Stimulated activated CD8-positive, alpha-beta memory T cell treated with anti-CD3 and anti-CD28 coated beads, Interleukin-4, amount 100 ng/mL, for 48 hours (primary cell): ENCODE data around the gene DHTKD1.
"Not testable (repeated sequence)": the region's sequence is repeated elsewhere in the genome, so short reads cannot be mapped to it uniquely, and the experiment has no call there.

Experiments
- DNase-seq: peaks from one replicate; pipeline ENCODE4 v3.0.0-alpha.2; 2020

DHTKD1 gene

DNA sequence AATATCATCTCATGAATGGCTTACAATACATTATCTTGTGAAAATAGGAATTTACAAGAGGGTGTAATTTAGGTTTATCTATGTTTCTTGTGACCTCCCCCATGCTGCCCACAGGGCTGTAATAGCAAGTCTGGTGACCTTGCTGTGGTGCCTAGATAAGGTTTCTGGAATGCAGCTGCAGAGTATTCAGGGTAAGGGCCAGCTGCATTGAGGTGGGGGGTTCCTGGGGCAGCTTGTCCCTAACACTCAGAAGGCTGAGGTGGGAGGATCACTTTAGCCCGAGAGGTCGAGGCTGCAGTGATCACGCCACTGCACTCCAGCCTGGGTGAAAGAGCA, 5.3 kb upstream of the DHTKD1 start:
- no peak for DNase-seq

DNA sequence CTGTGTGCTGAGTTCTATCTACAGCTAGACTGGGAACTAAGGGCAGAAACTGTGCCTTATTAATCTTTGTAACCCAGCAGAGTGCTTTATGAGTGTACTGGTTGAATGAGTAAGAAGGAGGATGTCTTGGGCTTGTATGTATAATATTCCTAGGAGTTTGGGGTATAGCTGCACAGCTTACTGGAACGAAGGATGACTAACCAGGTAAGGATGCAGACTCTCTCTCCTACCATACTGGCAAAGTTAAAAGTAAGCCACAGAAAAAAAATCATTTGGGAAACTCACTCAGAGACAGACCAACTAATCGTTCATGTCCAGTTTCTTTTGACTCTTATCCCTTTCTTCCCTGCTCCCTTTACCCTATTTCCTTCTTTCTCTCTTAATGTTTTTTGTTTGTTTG, 1.4 kb upstream of the DHTKD1 start:
- no peak for DNase-seq

DNA sequence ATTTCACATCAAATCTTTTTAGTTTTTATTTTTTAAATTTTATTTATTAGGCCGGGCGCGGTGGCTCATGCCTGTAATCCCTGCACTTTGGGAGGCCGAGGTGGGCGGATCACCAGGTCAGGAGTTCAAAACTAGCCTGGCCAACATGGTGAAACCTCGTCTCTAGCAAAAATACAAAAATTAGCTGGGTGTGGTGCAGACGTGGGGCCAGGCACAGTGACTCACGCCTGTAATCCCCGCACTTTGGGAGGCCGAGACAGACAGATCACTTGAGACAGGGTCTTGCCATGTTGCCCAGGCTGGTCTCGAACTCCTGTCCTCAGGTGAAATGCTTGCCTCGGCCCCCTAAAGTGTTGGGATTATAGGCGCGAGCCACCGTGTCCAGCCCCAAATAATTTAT, 2.7 kb downstream of the DHTKD1 start:
- DNase-seq: not testable (repeated sequence)

DNA sequence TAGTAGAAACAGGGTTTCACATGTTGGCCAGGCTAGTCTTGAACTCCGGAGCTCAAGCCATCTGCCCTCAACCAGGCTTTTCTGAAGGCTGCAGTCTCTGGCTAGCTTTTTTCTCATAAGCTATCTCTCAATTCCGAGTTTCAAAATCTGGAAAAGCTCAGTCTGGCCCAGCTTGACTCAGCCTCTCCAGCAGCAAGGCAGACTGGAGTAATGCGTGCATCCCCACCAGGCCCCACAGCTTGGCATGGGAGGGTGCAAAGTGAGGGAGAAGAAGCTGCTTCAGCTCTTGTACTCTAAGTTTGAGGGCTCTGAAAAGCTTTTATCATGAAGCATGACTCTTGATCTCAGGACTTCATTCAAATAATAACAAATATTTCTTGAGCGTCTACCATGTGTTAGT, 4.8 kb downstream of the DHTKD1 start:
- DNase-seq: no peak

DNA sequence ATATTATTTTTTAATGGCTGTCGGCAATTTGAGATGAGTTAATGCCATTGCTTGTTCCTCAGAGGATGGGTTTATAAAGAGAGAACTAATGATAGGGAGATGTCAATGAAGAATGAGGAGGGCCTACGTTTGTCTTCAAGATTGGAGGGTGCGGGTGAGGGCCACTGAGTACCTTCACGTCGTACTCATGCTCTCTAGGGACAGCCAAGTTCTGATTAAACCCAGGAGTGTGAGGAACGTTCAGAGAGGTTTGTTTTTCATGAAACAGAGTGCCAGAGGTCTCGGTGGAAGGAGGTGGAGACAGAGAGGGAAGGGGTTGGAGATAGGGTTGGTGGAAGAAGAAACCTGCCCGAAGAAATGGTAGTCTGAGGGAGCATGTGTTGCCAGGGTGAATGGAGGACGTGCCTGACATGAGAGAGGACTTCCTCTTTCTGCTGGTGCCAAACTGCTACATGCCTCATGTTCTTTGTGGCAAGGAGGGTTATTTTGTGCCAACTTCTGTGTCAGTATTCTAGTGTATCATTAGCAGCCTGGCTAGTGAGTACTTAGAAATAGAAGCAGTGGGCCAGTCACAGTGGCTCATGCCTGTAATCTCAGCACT, 8.9 kb downstream of the DHTKD1 start:
- DNase-seq: no peak

DNA sequence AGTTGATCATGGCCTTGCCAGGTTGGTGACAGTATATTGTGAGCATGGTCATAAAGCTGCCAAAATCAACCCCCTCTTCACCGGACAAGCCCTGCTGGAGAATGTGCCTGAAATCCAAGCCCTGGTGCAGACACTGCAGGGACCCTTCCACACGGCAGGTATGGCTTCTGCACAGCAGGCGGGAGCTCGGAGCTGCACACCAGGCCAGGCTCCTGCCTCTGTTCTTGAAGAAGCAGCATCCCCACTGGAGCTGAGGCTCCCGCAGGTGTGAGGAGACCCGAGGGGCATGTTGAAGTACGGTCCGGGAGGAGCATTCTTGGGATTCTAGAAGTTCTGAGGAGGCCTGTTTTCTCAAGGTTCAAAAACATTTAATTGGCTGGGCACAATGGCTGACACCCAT, 12.7 kb downstream of the DHTKD1 start:
- no peak for DNase-seq

DNA sequence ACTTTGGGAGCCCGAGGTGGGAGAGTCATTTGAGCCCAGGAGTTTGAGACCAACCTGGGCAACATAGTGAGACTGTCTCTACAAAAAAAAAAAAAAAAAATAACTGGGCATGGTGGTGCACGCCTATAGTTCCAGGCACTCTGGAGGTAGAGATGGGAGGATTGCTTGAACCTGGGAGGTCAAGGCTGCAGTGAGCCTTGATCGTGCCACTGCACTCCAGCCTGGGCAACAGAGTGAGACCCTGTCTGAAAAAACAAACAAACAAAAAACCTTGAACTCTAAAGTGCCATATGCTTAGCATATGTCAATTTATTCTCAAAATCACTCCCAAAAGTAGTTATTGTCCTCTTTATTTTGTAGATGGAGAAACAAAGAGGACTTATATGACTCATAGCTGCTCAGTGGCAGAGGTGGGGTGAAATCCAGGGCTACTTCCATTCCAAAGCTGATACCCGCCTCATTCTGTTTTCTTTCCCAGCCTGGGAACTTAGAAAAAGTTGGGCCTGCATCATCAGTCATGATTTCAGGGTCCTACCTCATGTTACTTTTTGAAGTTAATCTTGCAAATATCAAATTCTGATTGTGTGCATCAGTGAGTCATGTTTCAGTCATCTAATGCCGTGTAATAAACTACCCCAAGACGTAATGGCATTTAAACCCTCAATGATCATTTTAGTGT, 13.3 kb downstream of the DHTKD1 start:
- no peak for DNase-seq

DNA sequence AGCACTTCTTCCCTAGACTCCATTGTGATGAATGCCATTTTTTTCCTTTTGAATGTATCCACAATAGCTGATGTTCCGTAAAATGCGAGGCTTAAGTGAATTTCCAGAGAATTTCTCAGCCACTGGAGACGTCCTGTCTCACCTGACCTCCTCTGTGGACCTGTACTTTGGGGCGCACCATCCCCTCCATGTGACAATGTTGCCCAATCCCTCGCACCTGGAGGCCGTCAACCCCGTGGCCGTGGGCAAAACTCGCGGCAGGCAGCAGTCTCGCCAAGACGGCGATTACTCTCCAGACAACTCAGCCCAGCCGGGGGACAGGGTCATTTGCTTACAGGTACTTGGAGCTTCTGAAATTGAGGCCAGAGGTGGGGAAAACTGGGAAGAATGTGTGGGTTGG, 20.2 kb downstream of the DHTKD1 start:
- DNase-seq: no peak

DNA sequence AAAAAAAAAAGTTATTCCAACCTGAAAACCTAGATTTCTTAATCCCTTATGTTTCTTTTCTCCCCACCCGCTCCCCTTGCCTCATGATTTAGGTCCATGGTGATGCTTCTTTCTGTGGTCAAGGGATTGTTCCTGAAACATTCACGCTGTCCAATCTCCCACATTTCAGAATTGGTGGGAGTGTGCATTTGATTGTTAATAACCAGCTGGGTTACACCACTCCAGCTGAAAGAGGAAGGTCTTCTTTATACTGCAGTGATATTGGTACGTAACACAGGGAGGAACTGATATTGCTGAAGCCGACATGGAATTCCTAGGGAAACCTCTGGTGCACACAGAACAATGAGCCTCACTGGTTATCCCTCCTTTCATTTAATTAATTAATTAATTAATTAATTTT, 22.7 kb downstream of the DHTKD1 start:
- no peak for DNase-seq

DNA sequence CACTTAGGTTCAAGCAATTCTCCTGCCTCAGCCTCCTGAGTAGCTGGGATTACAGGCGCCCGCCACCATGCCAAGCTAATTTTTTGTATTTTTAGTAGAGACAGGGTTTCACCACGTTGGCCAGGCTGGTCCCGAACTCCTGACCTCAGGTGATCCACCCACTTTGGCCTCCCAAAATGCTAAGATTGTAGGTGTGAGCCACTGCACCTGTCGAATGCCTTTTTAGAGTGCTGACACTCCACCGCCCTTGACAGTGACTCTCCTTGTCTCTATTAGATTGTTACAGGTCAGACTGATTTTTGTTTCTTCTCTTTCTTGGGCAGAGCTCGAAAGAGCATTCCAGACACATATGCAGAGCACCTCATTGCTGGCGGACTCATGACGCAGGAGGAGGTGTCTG, 28.6 kb downstream of the DHTKD1 start:
- DNase-seq: not testable (repeated sequence)

DNA sequence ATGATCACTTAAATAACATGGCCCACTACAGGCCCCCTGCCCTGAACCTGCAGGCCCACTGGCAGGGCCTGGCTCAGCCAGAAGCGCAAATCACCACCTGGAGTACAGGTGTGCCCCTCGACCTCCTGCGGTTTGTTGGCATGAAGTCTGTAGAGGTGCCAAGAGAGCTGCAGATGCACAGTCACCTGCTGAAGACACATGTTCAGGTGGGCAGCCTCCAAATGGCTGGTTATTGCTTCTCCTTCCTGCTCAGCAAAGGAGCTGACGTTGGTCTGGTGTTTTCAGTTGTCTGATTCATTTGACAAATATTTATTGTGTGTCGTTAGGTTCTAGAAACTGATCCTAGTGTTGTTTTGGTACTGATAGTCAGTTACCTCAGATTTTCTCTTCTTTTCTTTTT, 29.0 kb downstream of the DHTKD1 start:
- DNase-seq: no peak

DNA sequence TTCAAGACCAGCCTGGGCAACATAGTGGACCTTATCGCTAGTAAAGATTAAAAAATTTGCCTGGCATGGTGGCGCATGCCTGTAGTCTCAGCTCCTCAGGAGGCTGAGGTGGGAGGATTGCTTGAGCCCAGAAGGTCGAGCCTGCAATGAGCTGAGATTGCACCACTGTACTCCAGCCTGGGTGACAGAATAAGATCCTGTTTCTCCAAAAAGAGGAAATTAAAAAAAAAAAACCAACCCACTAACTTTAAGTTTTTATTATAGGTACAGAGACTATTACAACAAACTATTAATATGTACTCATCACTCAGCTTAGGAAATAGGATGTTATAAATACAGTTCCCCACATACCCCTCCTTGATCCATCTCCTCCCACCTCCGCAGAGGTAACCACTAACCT, 30.2 kb downstream of the DHTKD1 start:
- no peak for DNase-seq

DNA sequence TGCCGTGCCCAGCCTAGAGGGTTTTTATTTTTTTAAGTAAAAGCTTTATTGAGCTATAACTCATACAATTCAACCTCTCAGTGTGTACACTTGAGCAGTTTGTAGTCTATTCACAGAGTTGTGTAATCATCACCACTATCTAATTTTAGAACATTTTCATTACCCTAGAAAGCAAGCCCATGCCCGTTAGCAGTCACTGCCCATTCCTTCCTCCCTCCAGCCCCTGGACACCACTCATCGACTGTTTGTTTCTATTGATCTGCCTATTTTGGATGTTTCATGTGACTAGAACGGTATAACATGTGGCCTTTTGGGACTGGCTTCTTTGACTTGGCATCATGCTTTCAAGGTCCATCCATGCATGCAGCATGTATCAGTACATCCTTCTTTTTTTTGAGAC, 35.0 kb downstream of the DHTKD1 start:
- DNase-seq: no peak

DNA sequence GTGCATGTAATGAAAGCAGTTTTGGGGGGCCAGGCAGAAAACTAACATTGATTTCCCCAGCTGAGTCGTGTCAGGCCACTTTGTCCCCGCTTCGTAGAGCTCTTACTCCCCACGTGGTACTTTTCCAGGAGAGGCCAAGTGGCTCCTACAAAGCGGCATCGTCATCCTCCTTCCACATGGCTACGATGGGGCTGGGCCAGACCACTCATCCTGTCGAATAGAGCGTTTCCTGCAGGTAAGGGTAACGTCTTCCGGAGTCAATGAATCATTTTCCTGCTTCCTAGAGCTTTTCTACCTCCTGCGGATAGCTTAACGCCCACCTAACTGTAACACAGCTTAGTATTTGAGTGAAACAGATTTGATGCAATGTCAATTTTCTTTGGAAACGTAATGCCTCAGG, 39.0 kb downstream of the DHTKD1 start:
- DNase-seq: no peak

DNA sequence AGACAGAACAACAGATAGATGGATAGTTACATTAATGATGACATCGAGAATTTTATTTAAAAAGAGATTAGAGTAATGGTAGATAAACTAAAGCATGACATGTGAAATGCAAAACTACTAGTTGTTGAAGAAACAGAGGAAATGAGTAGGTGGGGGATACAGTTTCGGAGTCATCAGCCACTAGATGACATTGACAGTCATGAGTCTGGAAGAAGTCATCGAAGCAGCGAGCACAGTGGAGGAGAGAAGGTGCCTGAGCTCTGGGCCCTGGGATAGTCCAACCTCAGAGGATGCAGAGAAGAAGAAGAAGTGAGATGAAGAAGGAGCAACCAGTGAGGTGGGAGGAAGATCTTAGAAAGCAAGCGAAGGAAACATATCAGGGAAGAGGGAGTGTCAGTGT, 40.5 kb downstream of the DHTKD1 start:
- DNase-seq: no peak

DNA sequence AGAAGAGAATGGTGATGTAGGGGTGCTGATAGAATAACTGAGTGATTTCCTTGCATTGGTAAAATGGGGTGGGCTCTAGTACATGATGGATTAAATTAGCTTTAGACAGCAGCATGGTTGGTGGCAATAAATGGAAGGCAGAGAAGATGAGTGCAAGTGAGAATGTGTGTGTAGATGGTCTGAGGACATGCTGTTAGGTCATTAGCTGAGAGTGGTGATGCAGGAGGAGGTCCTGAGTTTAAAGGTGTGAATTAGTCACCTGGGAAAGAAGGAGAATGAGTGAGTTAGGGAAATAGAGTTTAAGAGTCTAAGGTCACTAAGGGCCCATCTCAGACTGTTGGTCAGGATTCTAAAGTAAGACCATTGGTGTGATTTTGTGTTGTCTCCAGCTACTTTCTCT, 42.8 kb downstream of the DHTKD1 start:
- DNase-seq: no peak

DNA sequence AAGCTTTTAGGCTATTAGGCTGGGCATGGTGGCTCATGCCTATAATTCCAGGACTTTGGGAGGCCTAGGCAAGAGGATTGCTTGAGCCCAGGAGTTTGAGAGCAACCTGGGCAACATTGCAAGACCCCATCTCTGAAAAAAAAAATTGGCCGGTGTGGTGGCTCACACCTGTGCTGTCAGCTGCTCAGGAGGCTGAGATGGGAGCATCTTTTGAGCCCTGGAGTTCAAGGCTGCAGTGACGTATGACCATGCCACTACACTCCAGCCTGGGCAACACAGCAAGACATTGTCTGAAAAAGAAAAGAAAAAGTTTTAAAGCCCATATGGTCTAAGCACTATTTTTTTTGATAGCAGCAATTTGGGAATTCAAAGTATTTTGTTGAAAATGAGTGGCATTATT, 44.9 kb downstream of the DHTKD1 start:
- DNase-seq: no peak

DNA sequence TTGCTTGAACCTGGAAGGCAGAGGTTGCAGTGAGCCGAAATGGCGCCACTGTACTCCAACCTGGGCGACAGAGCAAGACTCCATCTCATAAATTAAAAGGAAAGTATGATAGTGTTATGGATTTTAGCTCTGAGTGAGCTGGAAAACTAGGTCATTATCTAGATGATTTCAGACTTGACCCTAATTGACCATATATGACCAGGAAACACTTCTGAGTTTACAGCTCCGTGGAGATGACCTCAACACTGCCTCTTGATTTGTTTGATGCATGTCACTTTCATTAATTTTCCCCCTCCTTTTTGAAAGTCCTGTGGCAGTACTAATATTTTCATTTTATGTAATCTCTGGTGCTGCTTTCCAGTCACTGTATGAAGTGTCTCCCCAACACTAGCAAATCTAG, 52.9 kb downstream of the DHTKD1 start:
- DNase-seq: no peak

DNA sequence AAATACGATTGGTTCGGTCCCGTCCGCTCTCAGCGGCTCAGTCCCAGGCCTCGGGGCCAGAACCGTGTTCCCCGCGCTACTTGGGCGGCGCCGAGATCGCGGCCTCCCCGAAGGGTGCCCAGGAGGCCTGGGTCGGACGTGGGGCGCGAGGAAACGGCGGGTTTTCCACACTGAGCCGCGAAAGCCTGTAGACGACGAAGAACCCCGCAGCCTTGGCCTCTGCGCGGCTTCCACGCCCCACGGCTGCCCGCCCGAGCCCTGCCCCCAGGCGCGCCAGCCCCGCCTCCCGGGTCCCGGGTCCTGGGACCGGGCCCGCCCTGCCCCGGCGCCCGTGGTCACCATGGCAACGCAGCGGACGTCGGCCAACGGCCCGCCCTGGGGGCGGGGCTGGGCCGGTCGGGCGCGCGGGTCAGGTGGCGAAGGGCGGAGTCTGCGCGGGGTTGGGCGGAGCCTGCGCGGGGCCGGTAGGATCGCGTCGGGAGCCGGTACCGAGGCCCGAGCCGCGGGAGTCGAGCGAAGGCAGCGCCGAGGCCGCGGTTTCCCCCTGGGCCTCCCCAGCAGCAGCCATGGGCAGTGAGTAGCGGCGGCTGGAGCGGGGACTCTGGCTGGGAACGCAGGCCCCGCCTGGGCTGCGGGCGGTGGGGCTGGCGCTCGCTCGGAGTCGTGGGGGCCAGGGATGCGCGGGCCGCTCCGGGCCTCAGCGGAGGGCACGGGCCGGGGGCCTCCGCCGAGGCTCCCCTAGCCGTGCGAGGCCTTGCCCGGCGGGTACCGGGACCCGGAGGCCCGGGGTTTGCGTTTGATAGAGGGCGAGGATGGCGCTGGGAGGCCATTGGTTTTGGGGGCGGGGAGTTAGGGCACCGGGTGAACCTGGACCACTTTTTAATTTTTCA, 60.7 kb downstream of the DHTKD1 start, which contains the start of gene SEC61A2:
Gene SEC61A2 (plus strand): TSS at position 456 of the 890 bp plus-strand sequence. CDS start 111 bp downstream, at position 567.
- peak; percentile 99 for DNase-seq

DNA sequence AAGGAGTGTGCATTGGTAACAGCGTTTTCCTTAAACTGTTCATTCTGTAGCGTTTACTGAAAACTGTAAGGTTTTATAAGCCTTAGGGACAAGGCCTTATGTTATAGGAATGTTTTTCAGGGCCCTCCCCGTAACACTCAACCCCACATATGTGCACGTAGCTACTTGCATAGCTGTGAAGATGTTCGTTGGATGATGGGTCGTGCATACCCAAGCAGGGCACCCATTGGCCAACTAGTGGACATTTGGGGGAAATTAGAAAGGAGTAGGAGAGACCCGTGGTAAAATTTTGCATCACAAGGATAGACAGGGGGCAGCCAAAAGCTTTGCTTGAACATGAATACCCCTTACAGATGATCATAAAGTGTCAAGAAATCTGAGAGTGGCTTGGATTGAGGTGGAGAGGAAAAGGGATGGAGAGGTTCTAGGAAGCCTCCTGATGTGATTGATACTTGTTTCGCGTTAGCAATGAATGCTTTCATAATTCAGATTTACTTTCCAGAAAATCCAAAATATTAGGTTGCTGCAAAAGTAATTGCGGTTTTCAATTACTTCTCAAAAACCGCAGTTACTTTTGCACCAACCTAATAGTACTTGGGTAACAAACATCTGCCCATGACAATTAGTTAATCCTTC, 61.6 kb downstream of the DHTKD1 start:
- DNase-seq: peak; percentile 41

DNA sequence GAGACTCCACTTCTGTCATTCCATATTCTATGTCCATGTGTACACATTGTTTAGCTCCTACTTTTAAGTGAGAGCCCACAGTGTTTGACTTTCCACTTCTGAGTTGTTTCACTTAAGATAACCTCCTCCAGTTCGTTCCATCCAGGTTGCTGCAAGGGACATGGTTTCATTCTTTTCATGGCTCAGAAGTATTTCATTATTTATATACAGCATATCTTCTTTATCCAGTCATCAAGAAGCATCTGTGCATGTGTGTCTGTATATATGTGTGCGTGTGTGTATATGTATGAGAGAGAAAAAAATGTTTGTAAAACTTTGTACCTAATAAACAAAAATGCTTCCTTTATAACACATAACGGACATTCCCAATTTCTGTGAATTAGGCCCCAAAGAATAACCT, 66.9 kb downstream of the DHTKD1 start:
- DNase-seq: no peak

DNA sequence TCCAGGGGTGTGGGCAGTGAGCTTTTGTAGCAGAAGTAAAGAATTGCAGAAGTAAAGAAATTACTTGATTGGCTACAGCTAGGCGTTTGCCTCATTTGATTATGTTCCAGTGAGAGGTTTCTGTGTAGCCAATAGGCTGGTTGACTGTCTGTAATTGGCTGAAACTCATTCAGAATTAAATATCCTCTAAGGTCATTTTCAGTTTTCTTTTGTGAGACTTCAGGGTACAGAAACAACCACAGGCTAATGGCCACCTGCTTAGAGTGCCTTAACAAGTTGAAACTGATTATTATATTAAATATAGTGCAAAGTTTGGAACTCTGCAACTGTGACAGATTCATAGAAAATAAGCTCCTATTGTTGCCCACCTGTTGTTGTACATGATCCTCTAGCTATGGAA, 71.3 kb downstream of the DHTKD1 start:
- DNase-seq: no peak

DNA sequence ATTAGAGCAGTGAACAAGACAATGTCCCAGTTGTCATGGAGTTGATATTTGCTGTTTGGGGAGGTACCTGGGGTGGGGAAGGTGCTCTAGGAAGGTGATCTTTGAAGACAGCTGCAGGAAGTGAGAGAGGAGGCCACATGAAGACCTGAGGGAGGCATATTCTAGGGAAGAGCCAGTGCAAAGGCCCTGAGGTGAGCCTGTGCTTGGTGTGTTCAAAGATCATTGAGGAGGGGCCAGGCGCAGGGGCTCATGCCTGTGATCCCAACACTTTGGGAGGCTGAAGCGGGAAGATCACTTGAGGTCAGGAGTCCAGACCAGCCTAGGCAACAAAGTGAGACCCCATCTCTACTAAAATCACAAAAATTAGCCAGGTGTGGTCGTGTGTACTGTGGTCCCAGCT, 75.8 kb downstream of the DHTKD1 start:
- DNase-seq: no peak

DNA sequence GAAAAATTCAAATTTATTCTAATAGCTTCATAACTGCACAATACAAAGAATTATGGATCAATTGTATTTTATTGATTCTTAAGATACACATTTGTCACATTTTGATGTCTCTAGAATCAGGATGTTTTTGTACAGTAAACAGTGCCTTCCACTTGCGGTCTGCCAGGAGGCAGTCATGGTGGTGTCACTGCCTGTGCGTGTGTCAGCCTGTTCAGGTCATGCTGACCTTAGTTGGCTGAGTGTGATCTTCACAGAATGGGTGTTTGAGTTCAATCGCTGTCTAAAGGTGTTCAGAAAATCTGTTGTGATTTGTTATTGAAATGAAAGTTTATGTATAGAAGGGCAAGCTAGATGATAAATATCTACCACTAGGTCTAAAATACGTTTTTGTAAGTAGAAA, 81.4 kb downstream of the DHTKD1 start:
- no peak for DNase-seq
